Activated naive CD8-positive, alpha-beta T cell treated with anti-CD3 and anti-CD28 coated beads, Interleukin-2, amount 50 U/mL, for 16 hours (primary cell): Measurements from ENCODE around the gene C1orf141.
"Not testable (repeated sequence)": the region's sequence is repeated elsewhere in the genome, so short reads cannot be mapped to it uniquely, and the experiment has no call there.

Source experiments
- DNase-seq: peaks from one replicate; pipeline ENCODE4 v3.0.0-alpha.2; 2020; ENCODE audit warnings: low read depth, low spot score

C1orf141 gene

GRCh38 chr1:67085326-67085725, 49.4 kb downstream of the C1orf141 start:
- DNase-seq: no peak

GRCh38 chr1:67084765-67085318, 49.9 kb downstream of the C1orf141 start:
- no peak for DNase-seq

DNA sequence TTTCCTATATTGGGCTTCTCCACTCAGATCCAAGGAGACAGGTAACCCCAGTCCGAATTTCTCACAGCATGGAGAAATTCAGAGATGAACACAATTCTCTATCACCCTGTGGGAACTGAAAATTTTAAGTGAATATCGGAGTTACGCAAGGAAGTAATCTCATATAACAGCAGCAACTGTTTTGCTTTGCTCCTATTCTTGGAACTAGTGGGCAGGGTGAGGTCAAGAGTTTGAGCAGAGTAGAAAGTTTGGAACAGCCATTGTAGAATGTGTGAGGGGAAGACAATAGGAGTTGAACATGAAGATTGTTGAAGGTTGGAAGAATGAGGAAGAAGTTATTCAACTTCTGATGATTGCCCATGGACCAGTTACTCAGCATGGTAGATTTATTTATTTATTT, 56.5 kb downstream of the C1orf141 start:
- no peak for DNase-seq

DNA sequence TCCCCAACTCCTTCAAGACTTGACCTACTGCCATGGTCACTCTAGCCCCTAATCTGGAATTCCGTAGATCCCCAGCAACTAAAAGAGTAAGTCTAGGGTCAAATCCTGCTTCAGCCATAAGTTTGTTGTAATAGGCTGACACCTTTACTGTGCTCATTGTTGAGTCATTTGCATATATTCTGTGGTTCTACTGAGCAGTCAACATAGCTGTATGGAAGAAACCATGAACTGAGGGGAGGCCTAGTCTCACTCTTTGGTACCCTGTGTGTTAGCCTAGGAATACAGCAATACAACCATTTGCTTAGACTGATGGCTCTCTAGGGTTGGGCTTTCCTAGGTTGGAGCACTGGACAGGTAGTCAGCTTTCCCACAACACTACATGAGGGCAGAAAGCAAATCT, 57.2 kb downstream of the C1orf141 start:
- no peak for DNase-seq

- DNase-seq: no peak
Measured at GRCh38 chr1:67072749-67073148, 62.0 kb downstream of the C1orf141 start.

DNA sequence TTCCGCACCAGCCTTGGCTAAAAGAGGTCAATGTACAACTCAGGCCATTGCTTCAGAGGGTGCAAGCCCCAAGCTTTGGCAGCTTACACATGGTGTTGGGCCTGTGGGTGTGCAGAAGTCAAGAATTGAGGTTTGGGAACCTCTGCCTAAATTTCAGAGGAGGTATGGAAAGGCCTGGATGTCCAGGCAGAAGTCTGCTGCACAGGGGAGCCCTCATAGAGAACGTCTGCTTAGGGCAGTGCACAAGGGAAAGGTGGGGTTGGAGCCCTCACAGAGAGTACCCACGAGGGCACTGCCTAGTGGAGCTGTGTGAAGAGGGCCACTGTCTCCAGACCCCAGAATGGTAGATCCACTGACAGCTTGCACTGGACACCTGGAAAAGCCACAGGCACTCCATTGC, 67.1 kb downstream of the C1orf141 start:
- DNase-seq: not testable (repeated sequence)

DNA sequence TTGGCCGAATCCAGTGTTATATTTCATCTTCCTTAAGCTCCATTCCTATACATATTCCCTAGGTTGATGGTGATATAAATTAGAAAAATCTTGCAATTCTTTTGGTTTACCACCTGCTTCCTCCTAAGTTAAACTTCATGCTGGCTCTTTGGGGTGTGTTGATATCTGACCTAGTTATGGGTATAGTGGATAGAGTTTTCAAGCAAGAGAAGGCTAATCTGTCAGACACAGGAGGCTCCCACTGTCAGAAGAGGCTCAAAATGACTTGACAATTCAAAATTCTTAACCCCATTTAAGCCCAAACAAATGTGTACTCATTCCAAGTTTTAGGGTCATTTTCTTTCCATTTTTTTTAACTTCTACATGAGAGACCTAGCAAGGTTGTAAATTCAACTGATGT, 72.4 kb downstream of the C1orf141 start:
- DNase-seq: no peak

- no peak for DNase-seq
Measured at GRCh38 chr1:67061266-67061665, 73.5 kb downstream of the C1orf141 start.

- no peak for DNase-seq
Measured at GRCh38 chr1:67060811-67061218, 74.0 kb downstream of the C1orf141 start.

DNA sequence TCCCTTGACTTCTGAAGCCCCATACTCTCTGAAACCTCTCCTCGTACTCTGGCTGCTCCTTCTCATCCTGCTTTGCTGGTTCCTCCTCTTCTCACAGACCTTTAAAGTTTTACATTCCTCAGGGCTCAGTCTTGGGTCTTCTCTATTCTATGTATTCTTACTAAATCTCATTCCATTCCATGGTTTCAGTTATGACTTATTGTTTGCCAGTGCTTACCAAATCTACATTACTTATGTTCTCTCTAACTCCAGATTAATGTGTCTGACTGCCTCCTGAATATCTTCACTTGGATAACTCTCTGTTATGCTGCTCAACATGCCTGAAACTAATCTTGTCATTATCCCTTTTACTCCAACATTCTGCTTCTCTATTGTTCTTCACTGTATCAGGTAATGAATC, 75.4 kb downstream of the C1orf141 start:
- DNase-seq: no peak

GRCh38 chr1:67058761-67059160, 76.0 kb downstream of the C1orf141 start:
- DNase-seq: no peak

DNA sequence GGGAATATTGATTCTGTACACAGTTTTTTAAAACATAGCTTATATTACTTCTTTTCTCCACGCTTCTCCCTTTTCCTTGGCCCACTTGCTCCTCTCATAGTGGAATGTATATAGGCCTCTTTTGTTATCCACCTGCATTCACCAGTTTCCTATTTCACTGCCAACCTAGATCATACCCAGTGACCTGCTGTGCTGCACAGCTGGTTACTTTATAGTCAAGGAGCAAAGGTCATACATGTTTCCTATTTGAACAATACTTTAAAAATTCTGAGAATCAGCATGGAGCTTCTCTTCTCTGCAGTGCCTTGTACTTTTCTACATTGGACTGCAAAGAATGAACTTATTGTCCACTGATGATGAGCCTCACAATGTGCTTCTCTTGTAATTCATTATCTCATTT, 76.5 kb downstream of the C1orf141 start:
- no peak for DNase-seq

GRCh38 chr1:67053785-67054772, 80.7 kb downstream of the C1orf141 start, which contains the start of gene SLC35D1:
TSS of gene SLC35D1 (minus strand) at chr1:67054148. CDS start at chr1:67054013, 135 bp downstream.
- peak; percentile 42 for DNase-seq

- DNase-seq: no peak
Measured at GRCh38 chr1:67053535-67053784, 81.3 kb downstream of the C1orf141 start.

DNA sequence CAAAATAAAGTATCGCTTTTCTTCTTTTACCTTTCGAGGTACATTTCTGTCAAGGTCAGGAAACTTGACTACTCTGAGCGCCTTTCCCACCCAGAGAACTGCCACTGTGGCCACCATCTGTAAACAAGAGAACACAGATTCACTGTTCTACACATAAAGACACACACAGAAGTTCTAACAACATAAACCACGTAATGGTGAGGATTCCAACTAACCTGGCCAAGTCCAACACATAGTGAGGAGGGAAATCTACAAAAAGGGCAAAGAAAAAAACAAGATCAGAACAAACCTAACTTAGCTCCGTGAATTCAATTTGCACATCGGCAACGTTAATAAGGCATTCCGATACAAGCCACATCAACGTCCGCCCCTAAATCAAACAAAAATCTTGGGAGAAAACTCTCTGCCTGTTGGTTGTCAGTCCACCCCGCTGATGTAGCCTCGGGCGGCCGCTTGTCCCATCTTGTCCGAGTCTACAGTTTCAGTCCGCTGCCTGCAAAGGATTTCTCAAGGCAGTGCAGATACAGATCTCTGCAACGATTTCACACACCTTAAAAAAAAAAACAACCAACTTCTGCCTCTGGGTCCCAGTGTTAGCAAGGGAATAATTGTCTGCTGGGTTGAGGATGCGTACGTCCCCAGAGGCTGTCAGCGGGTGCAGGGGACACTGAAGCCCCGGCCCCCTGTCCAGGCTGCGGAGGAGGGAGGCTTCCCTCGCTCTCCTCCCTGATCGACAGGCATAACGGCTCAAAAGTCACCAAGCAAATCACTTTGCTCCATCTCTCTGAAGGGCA, 81.8 kb downstream of the C1orf141 start:
- DNase-seq: peak; percentile 1

DNA sequence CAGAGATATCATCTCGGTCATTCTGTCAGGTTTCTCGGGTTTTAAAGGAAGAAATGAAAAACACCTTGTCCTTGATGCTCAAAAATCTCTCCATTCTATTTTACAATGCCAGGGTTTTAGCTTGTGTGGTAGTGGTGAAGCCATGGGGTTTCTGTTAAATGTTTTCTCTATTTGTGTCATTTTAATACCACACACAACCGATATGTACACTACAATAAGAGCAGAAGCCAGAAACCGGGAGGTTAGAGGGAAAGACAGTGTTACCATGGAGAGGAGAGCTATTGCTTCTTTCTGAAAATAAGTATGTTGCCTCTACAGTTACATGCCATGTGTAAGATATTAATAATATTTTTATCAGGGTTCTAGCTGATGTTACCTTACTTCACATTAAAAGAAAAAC, 83.6 kb downstream of the C1orf141 start:
- no peak for DNase-seq

DNA sequence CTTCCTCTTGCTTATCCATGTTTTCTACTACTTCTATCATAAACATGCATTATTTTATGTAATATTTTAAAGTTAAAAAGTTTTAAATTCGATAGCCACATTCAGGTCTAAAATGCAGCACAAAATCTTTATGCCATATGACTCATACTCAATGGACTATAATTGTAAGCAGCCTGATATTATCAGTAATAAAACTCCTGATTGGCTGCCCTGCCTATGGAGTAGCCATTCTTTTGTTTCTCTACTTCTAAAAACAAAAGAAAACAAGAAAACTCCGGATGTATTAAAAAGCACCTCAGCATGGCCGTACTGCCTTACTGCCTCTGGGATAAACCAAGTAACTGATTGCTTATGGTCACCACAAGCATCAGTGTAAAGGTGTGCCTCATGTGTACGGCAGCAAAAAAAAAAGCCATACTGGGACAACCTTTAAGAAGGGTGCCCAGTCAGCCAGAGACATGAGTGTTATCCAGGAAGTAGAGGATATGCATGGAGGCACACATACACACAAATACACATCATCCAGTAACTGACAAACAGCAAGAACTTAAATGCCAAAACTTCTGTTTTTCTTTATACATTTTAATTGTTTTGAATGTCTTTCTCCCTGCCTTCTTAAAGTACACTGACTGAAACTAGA, 90.0 kb downstream of the C1orf141 start:
- no peak for DNase-seq

- DNase-seq: no peak
Measured at GRCh38 chr1:67043366-67043765, 91.4 kb downstream of the C1orf141 start.
